GM23338 (cell line): ENCODE data around the gene IGSF8. TPM values are rescaled to one million over a fixed set of nuclear protein-coding genes. Genes with fewer than 3 reads are reported as not detected.

Experiments
- CREB1 ChIP-seq: fragments of 250-450 bp; sonication (Bioruptor Pico); IDR thresholded peaks from 2 replicates; pipeline ENCODE4 v1.5.0; 2020; ENCODE audit warnings: low read depth, mild to moderate bottlenecking, moderate library complexity
- EZH2phosphoT487 ChIP-seq: fragments of 200-600 bp; sonication (generic); IDR thresholded peaks from one replicate; pipeline ENCODE4 v1.8.1; 2018; ENCODE audit warnings: antibody characterized with exemption; ENCODE audit not compliant: unreplicated experiment
- ZNF331 ChIP-seq: fragments of 250-450 bp; sonication (Bioruptor Pico); IDR thresholded peaks from 2 replicates; pipeline ENCODE4 v1.5.0; 2020; ENCODE audit warnings: low read depth, mild to moderate bottlenecking, moderate library complexity
- ZNF462 ChIP-seq: fragments of 250-450 bp; sonication (Bioruptor Pico); IDR thresholded peaks from 2 replicates; pipeline ENCODE4 v1.5.0; 2020; ENCODE audit warnings: mild to moderate bottlenecking, moderate library complexity
- polyA plus RNA-seq: library from polyadenylated mRNA; unstranded; fragments of >200 nt; fragmentation: Nextera tagmentation; extraction: Ambion mirVana; gene quantifications from 2 replicates; pipeline ENCODE4 v1.2.1, GENCODE V29; 2016
- total RNA-seq: library from RNA; depleted of rRNA; stranded (reverse); fragments of >200 nt; shearing (Covaris generic); gene quantifications from 2 replicates; pipeline ENCODE4 v1.2.3, GENCODE V29; 2014
- TF ChIP-seq, protein P1 (sequence below): IDR thresholded peaks from one replicate; pipeline ENCODE4 v1.6.1; 2018; ENCODE audit warnings: antibody characterized with exemption; ENCODE audit not compliant: unreplicated experiment

IGSF8 gene
- total and polyA plus RNA-seq, 2 experiments from 2014 or later, result 38.4 to 120 TPM

GRCh38 chr1:160094291-160094625 is 4.2 kb downstream of the IGSF8 start (continued):
- no peak for TF ChIP-seq ZNF462
- TF ChIP-seq, protein P1, sequence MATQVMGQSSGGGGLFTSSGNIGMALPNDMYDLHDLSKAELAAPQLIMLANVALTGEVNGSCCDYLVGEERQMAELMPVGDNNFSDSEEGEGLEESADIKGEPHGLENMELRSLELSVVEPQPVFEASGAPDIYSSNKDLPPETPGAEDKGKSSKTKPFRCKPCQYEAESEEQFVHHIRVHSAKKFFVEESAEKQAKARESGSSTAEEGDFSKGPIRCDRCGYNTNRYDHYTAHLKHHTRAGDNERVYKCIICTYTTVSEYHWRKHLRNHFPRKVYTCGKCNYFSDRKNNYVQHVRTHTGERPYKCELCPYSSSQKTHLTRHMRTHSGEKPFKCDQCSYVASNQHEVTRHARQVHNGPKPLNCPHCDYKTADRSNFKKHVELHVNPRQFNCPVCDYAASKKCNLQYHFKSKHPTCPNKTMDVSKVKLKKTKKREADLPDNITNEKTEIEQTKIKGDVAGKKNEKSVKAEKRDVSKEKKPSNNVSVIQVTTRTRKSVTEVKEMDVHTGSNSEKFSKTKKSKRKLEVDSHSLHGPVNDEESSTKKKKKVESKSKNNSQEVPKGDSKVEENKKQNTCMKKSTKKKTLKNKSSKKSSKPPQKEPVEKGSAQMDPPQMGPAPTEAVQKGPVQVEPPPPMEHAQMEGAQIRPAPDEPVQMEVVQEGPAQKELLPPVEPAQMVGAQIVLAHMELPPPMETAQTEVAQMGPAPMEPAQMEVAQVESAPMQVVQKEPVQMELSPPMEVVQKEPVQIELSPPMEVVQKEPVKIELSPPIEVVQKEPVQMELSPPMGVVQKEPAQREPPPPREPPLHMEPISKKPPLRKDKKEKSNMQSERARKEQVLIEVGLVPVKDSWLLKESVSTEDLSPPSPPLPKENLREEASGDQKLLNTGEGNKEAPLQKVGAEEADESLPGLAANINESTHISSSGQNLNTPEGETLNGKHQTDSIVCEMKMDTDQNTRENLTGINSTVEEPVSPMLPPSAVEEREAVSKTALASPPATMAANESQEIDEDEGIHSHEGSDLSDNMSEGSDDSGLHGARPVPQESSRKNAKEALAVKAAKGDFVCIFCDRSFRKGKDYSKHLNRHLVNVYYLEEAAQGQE, result no peak
- no peak for TF ChIP-seq EZH2phosphoT487
- TF ChIP-seq ZNF331 (CRISPR knock-in tag), result no peak
- TF ChIP-seq CREB1 (CRISPR knock-in tag), result no peak
